Type B pancreatic cell (in vitro differentiated cells): ENCODE measurements around the gene MYBL2. TPM values are rescaled to one million over a fixed set of nuclear protein-coding genes. Genes with fewer than 3 reads are reported as not detected.

Source experiments
- DNase-seq: peaks from one replicate; pipeline ENCODE4 v3.0.0; 2021; ENCODE audit warnings: mixed read lengths; ENCODE audit not compliant: unreplicated experiment; ENCODE audit errors: extremely low spot score
- H3K27ac Mint-ChIP-seq: 2 replicates; pipeline ENCODE4 v1.8.0; 2021; ENCODE audit warnings: mild to moderate bottlenecking, mixed read lengths
- H3K27me3 Mint-ChIP-seq: 2 replicates; pipeline ENCODE4 v1.8.0; 2021; ENCODE audit warnings: mixed read lengths
- H3K36me3 Mint-ChIP-seq: 2 replicates; pipeline ENCODE4 v1.8.0; 2021; ENCODE audit warnings: mixed read lengths
- H3K4me1 Mint-ChIP-seq: one replicate; pipeline ENCODE4 v1.8.0; 2021; ENCODE audit warnings: mixed read lengths; ENCODE audit not compliant: unreplicated experiment
- H3K4me3 Mint-ChIP-seq: 2 replicates; pipeline ENCODE4 v1.8.0; 2021; ENCODE audit warnings: mild to moderate bottlenecking, mixed read lengths
- H3K9me3 Mint-ChIP-seq: 2 replicates; pipeline ENCODE4 v1.8.0; 2021; ENCODE audit warnings: mixed read lengths
- CTCF ChIP-seq: fragments of 200-600 bp; sonication (generic); conservative IDR thresholded peaks from 2 replicates; pipeline ENCODE4 v1.5.0; 2021; ENCODE audit warnings: antibody characterized with exemption, mild to moderate bottlenecking
- total RNA-seq: library from RNA; stranded (reverse); gene quantifications from 2 replicates; pipeline ENCODE4 v1.2.1, GENCODE V29; 2021; ENCODE audit warnings: low replicate concordance

Gene MYBL2
- total RNA-seq, 1 donor from 2014 or later: 51.0 TPM

DNA sequence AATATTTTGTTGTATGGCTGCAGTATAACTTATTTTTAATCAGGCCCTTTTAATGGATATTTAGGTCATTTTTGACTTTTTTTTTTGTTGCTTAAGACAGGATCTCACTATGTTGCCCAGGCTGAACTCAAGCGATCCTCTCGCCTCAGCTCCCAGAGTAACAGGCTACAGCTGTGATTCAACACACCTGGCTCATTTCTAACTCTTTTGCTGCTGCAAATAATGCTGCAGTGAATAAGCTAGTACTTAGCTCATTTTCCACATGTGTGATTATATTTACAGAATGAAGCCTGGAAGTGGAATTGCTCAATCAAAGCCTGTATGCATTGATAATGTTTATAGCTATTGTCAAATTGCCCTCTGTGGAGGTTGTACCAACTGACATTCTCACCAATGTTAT, 58.8 kb downstream of the MYBL2 start:
- no peaks in the 10 kb centered on the region for H3K27me3 Mint-ChIP-seq
- no peak overlapping the region for H3K4me3 Mint-ChIP-seq
- no peaks in the 10 kb centered on the region for H3K36me3 Mint-ChIP-seq
- DNase-seq: no peak
- no peak for TF ChIP-seq CTCF
- H3K9me3 Mint-ChIP-seq: no peaks in the 10 kb centered on the region
- H3K4me1 Mint-ChIP-seq: peaks cover 6% of the 10 kb centered on the region
- H3K27ac Mint-ChIP-seq: peak overlapping the region; percentile 68

GRCh38 chr20:43726333-43726732, 59.4 kb downstream of the MYBL2 start:
- Mint-ChIP-seq H3K27me3 (no peaks in the 10 kb centered on the region), H3K4me3 (no peak overlapping the region), H3K9me3 (no peaks in the 10 kb centered on the region), H3K4me1 (peaks cover 6% of the 10 kb centered on the region), H3K27ac (no peak overlapping the region), H3K36me3 (no peaks in the 10 kb centered on the region)
- DNase-seq: no peak
- no peak for TF ChIP-seq CTCF

DNA sequence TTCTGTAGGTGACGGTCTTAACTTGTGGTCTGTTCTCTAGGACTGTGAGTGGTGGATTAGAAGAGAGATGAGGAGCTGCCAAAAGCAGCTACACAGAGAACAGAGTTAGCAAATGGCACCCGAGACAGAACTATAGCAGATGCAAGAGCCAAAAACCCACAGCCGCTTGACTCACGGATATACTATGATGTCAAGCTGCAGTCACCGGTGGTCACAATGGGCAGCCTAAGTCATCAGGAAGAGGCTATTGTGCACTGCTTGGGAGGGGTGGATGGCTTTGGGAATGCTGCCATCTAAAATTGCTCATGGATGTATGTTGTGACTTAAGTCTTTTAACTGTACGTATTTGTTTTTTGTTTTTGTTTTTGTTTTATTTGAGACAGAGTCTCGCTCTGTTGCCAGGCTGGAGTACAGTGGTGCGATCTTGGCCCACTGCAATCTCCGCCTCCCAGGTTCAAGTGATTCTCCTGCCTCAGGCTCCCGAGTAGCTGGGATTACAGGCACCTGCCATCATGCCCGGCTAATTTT, 60.0 kb downstream of the MYBL2 start, which contains the start of gene GTSF1L:
Gene GTSF1L, minus strand, starts transcription at position 192 of the 528 bp plus-strand sequence. CDS start 308 bp downstream, outside the sequence.
- no peak for DNase-seq
- Mint-ChIP-seq H3K36me3 (no peaks in the 10 kb centered on the region), H3K4me3 (no peak within 1 kb of the TSS), H3K27ac (no peak within 1 kb of the TSS), H3K27me3 (no peaks in the 10 kb centered on the region), H3K9me3 (no peaks in the 10 kb centered on the region), H3K4me1 (peaks cover 6% of the 10 kb centered on the region)
- TF ChIP-seq CTCF: no peak

DNA sequence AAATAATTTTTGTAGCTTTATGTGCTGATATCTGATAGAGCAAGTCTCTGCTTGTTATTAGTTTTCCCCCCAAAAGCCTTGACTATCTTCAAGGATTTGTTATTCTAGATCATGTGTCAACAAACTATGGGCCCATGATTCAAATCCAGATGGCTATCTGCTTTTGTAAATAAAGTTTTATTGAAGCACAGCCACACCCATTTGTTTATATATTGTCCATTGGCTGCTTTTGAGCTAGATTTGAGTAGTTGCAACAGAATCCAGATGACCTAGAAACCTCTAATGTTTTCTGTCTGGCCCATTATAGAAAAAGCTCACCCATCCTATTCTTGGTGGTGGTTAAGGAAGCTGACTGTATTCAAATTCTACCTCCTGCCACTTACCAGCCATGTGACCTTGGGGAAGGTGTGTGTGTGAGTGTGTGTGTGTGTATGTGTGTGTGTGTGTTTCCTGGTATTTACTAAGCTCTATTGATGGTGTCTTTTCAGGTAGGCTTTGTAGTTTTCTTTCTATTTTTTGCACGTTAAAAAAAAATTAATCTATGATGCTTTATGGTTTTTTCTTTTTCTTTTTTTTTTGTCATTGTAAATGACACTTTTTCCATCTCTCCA, 61.2 kb downstream of the MYBL2 start:
- Mint-ChIP-seq H3K9me3 (no peaks in the 10 kb centered on the region), H3K27me3 (no peaks in the 10 kb centered on the region), H3K4me1 (peaks cover 6% of the 10 kb centered on the region), H3K27ac (no peak overlapping the region), H3K4me3 (no peak overlapping the region), H3K36me3 (no peaks in the 10 kb centered on the region)
- DNase-seq: no peak
- no peak for TF ChIP-seq CTCF

DNA sequence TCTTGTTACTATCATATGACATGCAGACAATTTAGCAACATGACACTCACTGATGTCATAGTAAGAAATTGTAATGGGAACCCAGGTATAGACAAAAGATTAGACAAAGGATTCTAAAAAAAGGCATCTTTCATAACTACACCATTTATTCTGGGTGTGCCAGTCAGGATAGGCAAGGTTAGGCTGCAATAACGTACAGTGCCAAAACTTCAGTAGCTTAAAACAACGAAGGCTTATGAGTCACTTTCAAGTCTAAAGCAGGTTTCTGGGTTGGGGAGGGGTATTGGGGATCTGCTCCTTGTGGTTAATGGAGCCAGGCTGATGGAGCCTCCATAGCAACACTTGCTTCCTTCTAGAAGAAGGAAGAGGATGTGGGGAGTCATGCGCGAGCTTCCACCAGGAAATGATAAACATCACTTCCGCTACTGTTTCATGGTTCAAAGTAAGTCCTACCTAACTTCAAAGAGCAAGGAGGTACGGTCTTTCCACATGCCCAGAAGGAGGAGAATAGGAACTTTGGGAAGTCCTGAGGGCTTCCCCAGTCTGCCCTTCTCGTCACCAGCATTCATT, 61.9 kb downstream of the MYBL2 start:
- no peaks in the 10 kb centered on the region for H3K9me3 Mint-ChIP-seq
- no peaks in the 10 kb centered on the region for H3K36me3 Mint-ChIP-seq
- DNase-seq: no peak
- H3K27ac Mint-ChIP-seq: no peak overlapping the region
- TF ChIP-seq CTCF: no peak
- H3K27me3 Mint-ChIP-seq: no peaks in the 10 kb centered on the region
- peaks cover 6% of the 10 kb centered on the region for H3K4me1 Mint-ChIP-seq
- no peak overlapping the region for H3K4me3 Mint-ChIP-seq
